GM19468 (cell line): ENCODE data around the gene ZFPM1.
"Not testable (repeated sequence)": the region's sequence is repeated elsewhere in the genome, so short reads cannot be mapped to it uniquely, and the experiment has no call there.

Experiments
- ATAC-seq: cut with Tn5 transposase; IDR thresholded peaks from one replicate; pipeline ENCODE4 v1.9.1; 2021; ENCODE audit warnings: mild to moderate bottlenecking, moderate library complexity, moderate number of reproducible peaks; ENCODE audit not compliant: unreplicated experiment; ENCODE audit errors: extremely low read depth

The ZFPM1 gene

DNA sequence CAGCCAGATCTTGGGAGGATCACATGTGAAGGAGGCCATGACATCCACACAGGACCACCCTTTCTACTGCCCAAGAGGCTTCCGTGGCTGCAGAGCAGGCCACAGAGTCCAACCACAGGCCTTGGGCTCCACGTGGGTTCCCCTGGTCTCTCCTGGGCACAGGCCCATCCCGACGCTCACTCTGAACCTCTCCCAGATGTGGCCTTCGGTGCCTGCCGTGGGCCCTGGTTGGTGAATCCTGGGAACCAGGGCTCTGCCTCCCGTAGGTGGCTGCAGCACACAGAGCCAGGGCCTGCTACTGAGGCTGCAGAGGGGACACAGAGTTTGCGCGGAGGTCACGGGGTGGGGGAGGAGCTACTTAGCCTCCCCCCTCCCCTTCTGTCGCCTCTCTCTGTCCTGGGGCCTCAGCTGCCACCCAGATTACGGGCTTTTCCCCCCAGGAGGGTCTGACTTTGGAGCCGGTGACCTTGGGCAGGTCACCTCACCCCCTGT, 55.3 kb downstream of the ZFPM1 start:
- ATAC-seq, result no peak

DNA sequence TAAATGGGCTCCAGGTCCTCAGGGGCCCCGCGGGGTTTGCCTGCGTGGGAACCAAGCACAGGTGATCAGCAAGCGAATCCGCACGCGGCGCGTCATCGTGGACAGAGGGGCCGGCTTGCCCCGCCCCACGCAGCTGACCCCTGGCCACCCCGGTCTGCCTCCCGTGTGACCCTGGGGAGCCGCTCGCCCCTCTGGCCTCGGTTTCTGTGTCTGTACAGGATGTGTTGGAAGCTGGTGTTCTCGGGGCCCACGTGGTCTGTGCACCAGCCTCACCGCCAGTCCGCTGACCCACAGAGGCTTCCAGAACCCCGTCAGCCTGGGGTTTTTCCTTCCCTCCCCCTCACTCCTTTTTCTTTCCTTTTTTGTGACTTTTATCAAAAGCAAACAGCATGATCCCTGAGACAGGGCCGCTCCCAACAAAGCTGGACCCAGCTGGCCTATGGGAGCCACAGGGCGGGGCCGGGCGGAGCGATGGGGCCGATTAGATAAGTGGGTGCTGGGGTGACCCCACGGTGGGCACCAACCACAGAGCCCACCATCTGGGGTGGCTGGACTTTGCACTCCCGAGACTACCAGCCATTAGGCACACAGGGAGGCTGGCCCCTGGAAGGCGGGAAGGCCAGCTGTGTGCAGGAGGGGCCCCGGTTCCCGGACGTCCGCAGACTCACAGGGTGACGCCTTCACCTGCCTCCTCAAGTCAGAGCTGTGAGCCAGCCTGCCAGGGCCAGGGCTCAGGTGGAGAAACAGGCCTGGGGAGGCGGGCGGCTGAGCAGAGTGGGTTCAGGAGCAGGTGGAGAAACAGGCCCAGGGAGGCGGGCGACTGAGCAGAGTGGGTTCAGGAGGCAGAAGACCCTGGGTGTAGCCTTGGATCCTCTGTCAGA, 56.0 kb downstream of the ZFPM1 start:
- no peak for ATAC-seq

DNA sequence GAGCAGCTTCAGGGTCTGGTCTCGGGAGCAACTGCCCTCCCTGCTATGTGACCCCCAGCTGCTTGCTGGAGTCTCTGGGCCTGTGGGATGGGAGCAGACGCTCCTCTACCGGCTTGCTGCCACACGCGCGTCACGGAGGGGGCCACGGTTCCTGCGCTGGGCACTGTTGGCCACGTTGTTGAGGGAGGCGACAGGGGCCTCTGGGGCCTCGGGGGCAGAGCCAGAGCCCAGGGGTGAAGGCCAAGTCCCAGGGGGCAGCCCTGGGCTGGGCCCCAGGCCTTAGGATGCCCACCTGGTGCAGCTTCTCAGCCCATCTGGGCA, 56.6 kb downstream of the ZFPM1 start:
- no peak for ATAC-seq

GRCh38 chr16:88510091-88510994, 57.3 kb downstream of the ZFPM1 start:
- ATAC-seq, result no peak

DNA sequence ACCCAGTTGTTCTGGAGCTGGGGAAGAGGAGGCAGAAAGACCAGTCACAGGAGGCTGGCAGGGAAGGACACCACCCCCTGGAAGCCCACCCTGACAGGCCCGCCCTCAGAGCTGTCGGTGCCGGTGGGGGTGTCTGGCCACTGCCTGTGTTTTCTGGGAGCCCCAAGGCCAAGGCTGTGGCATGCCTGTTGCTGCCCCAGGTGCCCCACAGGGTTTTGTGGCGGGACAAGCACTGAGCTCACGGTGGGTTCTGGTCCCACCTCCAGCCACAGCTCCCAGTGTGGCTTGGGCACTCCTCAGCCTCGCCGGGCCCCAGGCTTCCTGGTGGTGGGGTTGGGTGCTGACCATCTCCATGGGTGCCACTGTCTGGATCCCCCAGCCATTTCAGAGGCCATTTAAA, 58.0 kb downstream of the ZFPM1 start:
- no peak for ATAC-seq

DNA sequence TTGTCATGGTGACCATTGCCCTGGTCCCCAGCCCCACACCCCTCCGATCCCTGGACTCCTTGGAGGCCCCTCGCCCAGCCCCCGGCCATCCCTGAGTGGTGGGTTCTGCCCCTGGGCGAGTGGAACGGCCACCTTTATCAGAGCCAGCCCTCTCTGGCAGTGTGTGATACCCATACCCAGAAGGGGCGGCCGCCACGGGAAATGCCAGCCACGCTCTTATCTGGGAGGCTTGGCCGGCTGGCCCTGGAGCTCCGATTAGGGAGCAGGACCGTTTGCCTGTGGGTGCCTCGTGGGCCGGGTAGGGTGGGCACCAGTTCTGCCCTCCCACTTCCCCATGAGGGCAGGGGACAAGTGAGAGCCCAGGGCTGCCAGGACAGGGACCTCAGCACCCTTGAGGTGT, 58.8 kb downstream of the ZFPM1 start:
- ATAC-seq, result no peak

GRCh38 chr16:88512728-88513696, 59.9 kb downstream of the ZFPM1 start:
- no peak for ATAC-seq

- no peak for ATAC-seq
Observed at GRCh38 chr16:88514070-88514469, 61.0 kb downstream of the ZFPM1 start.

DNA sequence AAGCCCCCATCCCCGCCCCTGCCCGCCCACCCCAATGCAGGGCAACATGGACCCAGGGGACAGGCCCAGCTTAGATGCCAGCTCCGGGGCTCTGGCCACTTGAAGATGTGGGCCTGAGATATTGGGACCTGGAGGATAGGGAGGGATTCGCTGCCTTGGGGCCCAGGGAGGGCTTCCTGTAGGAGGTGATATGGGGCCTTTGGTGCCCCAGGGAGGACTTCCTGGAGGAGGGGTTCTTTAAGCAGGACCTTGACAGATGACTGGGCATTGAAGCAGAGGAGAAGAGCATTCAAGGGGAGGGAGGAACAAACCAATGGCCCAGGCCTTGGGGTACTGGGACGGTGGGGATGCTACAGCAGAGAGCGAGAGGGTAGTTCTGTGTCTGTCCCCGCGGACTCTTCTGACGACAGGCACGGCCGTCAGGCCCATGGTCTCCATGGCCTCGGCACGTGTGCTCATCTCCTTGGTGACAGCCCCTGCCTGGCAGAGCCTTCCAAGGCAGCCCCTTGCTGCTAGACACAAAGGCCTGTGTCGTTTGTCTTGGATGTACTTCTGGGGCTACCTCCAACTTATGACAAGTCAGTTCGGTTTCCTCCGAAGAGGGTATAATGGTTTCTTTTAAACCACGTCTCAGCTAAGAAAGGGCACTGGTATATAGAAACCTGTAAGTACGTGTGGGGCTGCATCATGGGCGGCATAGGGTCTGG, 61.6 kb downstream of the ZFPM1 start:
- no peak for ATAC-seq

GRCh38 chr16:88515371-88515770, 62.3 kb downstream of the ZFPM1 start:
- ATAC-seq, result no peak

DNA sequence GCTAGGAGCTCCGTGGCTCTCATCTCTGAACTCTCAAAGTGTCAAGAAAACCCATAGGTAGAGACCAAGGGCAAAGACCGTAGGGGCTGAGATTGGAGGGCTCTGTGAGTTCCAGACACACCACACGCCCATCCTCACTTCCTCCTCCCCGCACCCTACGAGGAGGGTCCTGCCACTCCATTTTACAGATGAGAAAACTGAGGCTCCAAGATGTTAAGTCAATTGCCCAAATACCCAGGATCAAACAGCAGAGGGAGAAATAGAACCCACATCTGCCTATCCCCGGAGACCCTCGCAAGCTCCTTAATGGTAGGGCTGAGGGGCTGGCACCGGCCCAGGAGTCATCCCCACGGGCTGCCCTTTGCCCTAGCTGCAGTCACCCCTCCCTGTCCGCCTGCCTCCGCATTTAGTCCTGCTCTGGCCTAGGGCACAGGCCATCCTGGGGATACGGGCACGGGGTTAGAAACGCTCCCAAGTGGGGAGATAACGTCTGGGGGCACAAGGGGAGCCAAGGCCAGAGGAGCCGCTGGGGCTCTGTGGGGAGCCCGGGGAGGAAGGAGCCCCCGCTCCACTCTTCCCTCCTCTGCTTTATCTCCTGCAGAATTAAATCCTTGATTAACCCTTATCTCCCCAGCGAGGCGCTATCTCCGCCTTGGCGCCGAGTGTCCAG, 63.0 kb downstream of the ZFPM1 start:
- no peak for ATAC-seq

DNA sequence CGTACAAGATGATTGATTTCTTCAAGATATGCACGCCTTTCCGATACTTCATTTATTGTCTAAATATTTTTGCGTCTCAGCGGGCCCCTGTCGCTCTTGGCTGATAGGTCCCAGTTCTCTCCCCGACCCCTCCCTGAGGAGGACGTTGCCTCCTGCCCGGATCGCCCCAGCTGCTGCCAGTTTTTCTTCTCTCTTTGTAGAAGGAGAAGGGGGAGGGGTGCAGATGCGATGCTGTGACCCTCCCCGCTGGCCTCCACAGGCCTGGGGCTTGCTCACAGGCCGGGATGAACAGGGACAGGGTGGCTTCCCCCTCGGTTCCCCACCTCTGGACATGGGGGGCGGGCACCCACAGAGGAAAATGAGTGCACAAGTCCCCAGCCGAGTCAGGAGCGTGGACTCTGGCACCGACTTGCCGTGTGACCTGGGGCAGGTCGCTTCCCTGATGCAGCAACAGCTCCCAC, 63.6 kb downstream of the ZFPM1 start:
- ATAC-seq, result no peak

DNA sequence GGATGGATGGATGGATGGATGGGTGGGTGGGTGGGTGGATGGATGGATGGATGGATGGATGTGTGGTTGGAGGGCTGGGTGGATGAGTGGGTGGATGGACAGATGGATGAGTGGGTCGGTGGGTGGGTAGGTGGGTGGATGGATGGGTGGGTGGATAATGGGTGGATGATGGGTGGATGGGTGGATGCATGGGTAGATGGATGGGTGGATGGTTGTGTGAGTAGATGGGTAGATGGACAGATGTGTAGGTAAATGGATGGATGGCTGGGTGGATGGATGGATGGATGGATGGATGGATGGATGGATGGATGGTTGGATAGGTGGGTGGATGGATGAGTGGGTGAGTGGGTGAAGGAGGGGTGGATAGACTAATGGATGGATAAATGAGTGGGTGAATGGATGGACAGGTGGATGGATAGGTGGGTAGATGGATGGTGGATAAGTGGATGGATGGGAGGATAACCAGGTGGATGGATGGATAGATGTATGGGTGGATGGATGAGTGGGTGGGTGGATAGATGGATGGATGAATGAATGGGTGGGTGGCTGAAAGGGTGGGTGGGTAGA, 64.2 kb downstream of the ZFPM1 start:
- ATAC-seq, result not testable (repeated sequence)

DNA sequence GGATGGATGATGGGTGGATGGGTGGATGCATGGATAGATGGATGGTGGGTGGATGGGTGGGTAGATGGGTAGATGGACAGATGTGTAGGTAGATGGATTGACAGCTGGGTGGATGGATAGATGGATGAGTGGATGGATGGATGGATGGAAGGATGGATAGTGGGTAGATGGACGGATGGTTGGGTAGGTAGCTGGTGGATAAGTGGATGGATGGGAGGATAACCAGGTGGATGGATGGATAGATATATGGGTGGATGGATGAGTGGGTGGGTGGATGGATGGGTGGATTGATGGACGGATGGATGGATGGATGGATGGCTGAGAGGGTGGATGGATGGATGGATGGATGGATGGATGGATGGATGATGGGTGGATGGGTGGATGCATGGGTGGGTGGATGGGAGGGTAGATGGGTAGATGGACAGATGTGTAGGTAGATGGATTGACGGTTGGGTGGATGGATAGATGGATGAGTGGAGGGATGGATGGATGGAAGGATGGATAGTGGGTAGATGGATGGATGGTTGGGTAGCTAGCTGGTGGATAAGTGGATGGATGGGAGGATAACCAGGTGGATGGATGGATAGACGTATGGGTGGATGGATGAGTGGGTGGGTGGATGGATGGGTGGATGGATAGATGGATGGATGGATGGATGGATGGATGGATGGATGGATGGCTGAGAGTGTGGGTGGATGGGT, 65.5 kb downstream of the ZFPM1 start:
- ATAC-seq, result not testable (repeated sequence)

GRCh38 chr16:88519240-88519639, 66.2 kb downstream of the ZFPM1 start:
- ATAC-seq, result no peak

- no peak for ATAC-seq
Observed at GRCh38 chr16:88519938-88520653, 67.0 kb downstream of the ZFPM1 start.

DNA sequence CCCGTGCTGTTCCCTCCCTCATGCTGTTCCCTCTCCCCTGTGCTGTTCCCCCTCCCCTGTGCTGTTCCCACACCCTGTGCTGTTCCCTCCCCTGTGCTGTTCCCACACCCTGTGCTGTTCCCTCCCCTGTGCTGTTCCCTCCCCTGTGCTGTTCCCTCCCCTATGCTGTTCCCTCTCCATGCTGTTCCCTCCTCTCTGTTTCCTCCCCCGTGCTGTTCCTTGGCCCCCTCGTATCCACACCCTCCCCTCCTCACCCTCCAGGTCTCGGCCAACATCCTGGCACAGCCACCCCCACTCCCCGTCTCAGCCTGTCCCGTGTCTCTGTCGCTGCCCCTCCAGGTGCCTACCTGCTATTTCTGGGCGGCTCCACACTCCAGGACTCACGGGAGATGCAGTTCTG, 68.6 kb downstream of the ZFPM1 start:
- ATAC-seq, result no peak
